Panc1 (cell line): Measurements from ENCODE around the gene ALKBH3. TPM values are rescaled to one million over a fixed set of nuclear protein-coding genes. Genes with fewer than 3 reads are reported as not detected.

Source experiments
- ATAC-seq: fragments of 200-7000 bp; cut with Tn5 transposase; 2 replicates; pipeline ENCODE4 v1.9.1; 2020; ENCODE audit warnings: mild to moderate bottlenecking, moderate library complexity
- BruUV-seq: library from RNA; stranded (reverse); fragments of 400-500 nt; replicated peaks from 2 replicates; lab custom pipeline; 2021; lab: Mats Ljungman, UMichigan
- CTCF ChIA-PET: fragments of 300-600 bp; sonication (Branson Sonifier 250); formaldehyde crosslinking; loops from one replicate; lab custom pipeline; 2022; ENCODE audit warnings: antibody characterized with exemption; lab: Charles Lee
- POLR2A ChIA-PET: fragments of 300-600 bp; sonication (Branson Sonifier 250); formaldehyde crosslinking; loops from one replicate; lab custom pipeline; 2022; ENCODE audit warnings: antibody characterized with exemption; lab: Charles Lee
- DNase-seq: peaks from one replicate; pipeline ENCODE4 v3.0.0-alpha.2; 2010; ENCODE audit warnings: low read depth, low spot score
- H3K27ac ChIP-seq: 2 replicates; pipeline ENCODE4 v1.5.1; 2011; ENCODE audit warnings: mild to moderate bottlenecking, low read length, inconsistent platforms
- H3K27me3 ChIP-seq: fragments of 200-500 bp; sonication (Bioruptor generic); 2 replicates; pipeline ENCODE4 v1.6.0; 2014; ENCODE audit warnings: low read length, inconsistent platforms; ENCODE audit not compliant: control insufficient read depth, insufficient read depth
- H3K36me3 ChIP-seq: fragments of 200-500 bp; sonication (Bioruptor generic); 2 replicates; pipeline ENCODE4 v1.5.1; 2014; ENCODE audit warnings: inconsistent platforms, mild to moderate bottlenecking, low read length, moderate library complexity; ENCODE audit not compliant: control insufficient read depth, insufficient read depth
- H3K4me1 ChIP-seq: 2 replicates; pipeline ENCODE4 v1.5.1; 2011; ENCODE audit warnings: inconsistent platforms, mild to moderate bottlenecking, low read length, moderate library complexity; ENCODE audit not compliant: control insufficient read depth, insufficient read depth
- H3K4me3 ChIP-seq, 2 experiments: 2 replicates each; pipeline ENCODE4 v1.5.1; 2011 to 2012; ENCODE audit warnings: low read depth in 2 of 2, low read length in 2 of 2, mild to moderate bottlenecking in 2 of 2, inconsistent platforms in 1 of 2, moderate library complexity in 1 of 2
- H3K9me3 ChIP-seq: fragments of 200-500 bp; sonication (Bioruptor generic); 2 replicates; pipeline ENCODE4 v1.5.1; 2014; ENCODE audit warnings: low read depth, mild to moderate bottlenecking, inconsistent platforms, low read length, moderate library complexity; ENCODE audit not compliant: control insufficient read depth, insufficient read depth
- CTCF ChIP-seq: fragments of 450-650 bp; IDR thresholded peaks from 2 replicates; pipeline ENCODE4 v1.5.1; 2017; ENCODE audit warnings: mild to moderate bottlenecking
- POLR2AphosphoS5 ChIP-seq: IDR thresholded peaks from 2 replicates; pipeline ENCODE4 v1.6.1; 2012; ENCODE audit warnings: mild to moderate bottlenecking, low read depth, low read length, moderate library complexity
- REST ChIP-seq, 2 experiments: IDR thresholded peaks; 2 replicates each; pipeline ENCODE4 v1.6.1; 2011 to 2012; ENCODE audit warnings: low read depth in 2 of 2, control low read depth in 1 of 2, low read length in 1 of 2, mild to moderate bottlenecking in 1 of 2, moderate library complexity in 1 of 2; ENCODE audit not compliant: insufficient read depth in 1 of 2
- SIN3A ChIP-seq: IDR thresholded peaks from 2 replicates; pipeline ENCODE4 v1.6.1; 2012; ENCODE audit warnings: low read depth, mild to moderate bottlenecking, low read length, moderate library complexity, borderline replicate concordance; ENCODE audit not compliant: insufficient read depth
- TCF7L2 ChIP-seq: IDR thresholded peaks from 2 replicates; pipeline ENCODE4 v1.6.1; 2011; ENCODE audit warnings: mild to moderate bottlenecking, low read depth, low read length, inconsistent platforms
- in situ Hi-C: cut with HindIII; loops from 2 replicates; pipeline ENCODE4 v1.10.0; 2016; ENCODE audit warnings: low sequenced_read_pairs, low pct_unique_long_range_greater_than_20kb
- intact Hi-C: fragments of 100-400 bp; cut with micrococcal nuclease; formaldehyde crosslinking; loops from one replicate; pipeline ENCODE4 v1.10.0; 2022; ENCODE audit not compliant: unreplicated experiment
- total RNA-seq: library from RNA; stranded (reverse); gene quantifications from one replicate; pipeline ENCODE4 v1.2.1, GENCODE V29; 2021; ENCODE audit not compliant: unreplicated experiment

ALKBH3 gene
- total RNA-seq, 1 experiment from 2014 or later: 34.4 TPM

GRCh38 chr11:43874738-43875137 lies 5.9 kb upstream of the ALKBH3 start:
- ChIA-PET POLR2A (interaction anchor here (0.7 kb wide), 1 partner anchor 175 kb away, joined by 5 read pairs; no protein-coding TSS in a partner anchor), CTCF (no interaction called here)
- in situ Hi-C loops: no loop called here
- intact Hi-C loops: no loop called here
- Histone ChIP-seq H3K27me3 (peaks cover 19% of the 10 kb centered on the region), H3K36me3 (no peaks in the 10 kb centered on the region), H3K9me3 (no peaks in the 10 kb centered on the region; the same call in 1 of the 2 replicates), H3K27ac (no peak overlapping the region), H3K4me1 (no peaks in the 10 kb centered on the region), H3K4me3 (no peak overlapping the region)
- TF ChIP-seq REST (IDR thresholded peaks at IDR 0.05; ENCODE audit: insufficient read depth in 1 of 2, low read depth in 2 of 2, low read length in 1 of 2) (no peak), POLR2AphosphoS5 (no peak), TCF7L2 (no peak), SIN3A (no peak), CTCF (no peak)
- no TSS peak for BruUV-seq
- DNase-seq: no peak
- no peak for ATAC-seq

DNA sequence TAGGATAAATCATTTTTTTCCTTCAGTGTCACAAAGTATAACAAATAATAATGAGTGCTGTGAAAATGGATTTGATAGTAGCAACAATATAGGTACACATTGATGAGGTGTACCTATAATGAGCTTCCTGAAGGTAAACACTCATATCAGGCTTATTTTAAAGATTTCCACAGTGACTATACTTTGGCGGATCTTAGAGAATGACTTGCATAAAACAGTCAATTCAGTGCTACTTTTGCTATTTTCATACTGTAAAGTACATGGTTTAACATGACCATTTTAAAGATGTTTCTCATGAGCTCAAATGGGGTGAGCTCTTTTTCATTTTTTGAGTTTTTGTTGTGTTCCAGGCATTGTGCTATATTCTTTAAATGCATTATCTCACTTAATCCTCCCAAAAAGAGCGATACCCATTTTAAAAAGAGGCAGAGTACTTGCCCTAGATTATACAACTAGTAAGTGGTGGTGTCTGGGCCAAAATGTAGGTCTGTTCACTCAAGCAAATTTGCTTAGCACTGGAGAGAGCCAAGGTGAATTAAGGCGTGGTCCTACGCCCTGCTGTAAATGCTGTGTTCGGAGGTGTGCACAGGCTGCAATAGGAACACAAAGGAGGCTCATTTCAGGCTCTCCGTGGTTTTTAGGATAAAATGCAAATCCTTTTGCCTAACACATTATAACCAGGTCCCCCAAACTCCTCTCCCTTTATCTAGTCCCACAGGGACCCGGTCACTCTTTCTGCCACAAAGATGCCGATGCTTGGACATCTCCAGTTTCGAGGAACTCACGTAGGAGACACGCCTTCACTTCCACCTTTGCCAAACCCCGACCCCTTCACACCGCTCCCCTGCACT lies 617 bp upstream of the ALKBH3 start:
- H3K27me3 ChIP-seq: no peaks in the 10 kb centered on the region
- intact Hi-C loops: no loop called here
- peak overlapping the region; percentile 84 to 98 for H3K4me3 ChIP-seq
- peak overlapping the region; percentile 74 for H3K27ac ChIP-seq
- peaks cover 12% of the 10 kb centered on the region for H3K4me1 ChIP-seq
- TF ChIP-seq POLR2AphosphoS5: no peak
- TF ChIP-seq SIN3A: no peak
- no peak for TF ChIP-seq CTCF
- TF ChIP-seq TCF7L2: no peak
- no peak for TF ChIP-seq REST (IDR thresholded peaks at IDR 0.05; ENCODE audit: insufficient read depth in 1 of 2, low read depth in 2 of 2, low read length in 1 of 2)
- POLR2A ChIA-PET: no interaction called here
- peaks cover 7% of the 10 kb centered on the region for H3K36me3 ChIP-seq
- peaks cover 2% of the 10 kb centered on the region; the same call in 1 of the 2 replicates for H3K9me3 ChIP-seq
- CTCF ChIA-PET: no interaction called here
- ATAC-seq (peak; percentile 50), DNase-seq (no peak)
- no TSS peak for BruUV-seq
- in situ Hi-C loops: no loop called here
